Measurements from ENCODE around the gene TEC.

Gene TEC

DNA sequence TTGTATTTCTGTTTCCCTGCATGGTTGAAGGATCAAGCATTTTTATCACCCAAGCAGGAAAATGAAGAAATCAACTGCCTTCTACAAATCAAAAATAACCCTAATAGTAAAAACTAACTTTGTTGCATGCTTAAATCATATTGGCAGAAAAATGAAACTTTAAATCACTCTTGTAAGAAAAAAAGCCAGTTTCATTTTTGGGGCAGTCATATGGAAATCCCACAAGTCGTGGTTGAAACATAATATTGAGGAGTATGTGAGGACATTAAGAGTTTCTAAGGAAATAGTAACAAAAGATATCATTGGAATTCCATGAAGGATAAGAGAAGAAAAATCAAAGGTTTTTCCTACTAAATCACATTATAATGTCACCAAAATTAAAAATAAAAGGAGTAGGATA is 8.4 kb downstream of the TEC start:
- no peak for DNase-seq (ENCODE audit: low read depth, low spot score)
- POLR2A ChIA-PET = no interaction called here
- CTCF ChIA-PET = no interaction called here
- TF ChIP-seq, protein P1, sequence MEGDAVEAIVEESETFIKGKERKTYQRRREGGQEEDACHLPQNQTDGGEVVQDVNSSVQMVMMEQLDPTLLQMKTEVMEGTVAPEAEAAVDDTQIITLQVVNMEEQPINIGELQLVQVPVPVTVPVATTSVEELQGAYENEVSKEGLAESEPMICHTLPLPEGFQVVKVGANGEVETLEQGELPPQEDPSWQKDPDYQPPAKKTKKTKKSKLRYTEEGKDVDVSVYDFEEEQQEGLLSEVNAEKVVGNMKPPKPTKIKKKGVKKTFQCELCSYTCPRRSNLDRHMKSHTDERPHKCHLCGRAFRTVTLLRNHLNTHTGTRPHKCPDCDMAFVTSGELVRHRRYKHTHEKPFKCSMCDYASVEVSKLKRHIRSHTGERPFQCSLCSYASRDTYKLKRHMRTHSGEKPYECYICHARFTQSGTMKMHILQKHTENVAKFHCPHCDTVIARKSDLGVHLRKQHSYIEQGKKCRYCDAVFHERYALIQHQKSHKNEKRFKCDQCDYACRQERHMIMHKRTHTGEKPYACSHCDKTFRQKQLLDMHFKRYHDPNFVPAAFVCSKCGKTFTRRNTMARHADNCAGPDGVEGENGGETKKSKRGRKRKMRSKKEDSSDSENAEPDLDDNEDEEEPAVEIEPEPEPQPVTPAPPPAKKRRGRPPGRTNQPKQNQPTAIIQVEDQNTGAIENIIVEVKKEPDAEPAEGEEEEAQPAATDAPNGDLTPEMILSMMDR (IDR thresholded peaks at IDR 0.05; ENCODE audit: insufficient read depth, low read length, missing control alignments) = no peak
- H3K4me3 ChIP-seq (ENCODE audit: low read depth, low read length) = no peak overlapping the region

DNA sequence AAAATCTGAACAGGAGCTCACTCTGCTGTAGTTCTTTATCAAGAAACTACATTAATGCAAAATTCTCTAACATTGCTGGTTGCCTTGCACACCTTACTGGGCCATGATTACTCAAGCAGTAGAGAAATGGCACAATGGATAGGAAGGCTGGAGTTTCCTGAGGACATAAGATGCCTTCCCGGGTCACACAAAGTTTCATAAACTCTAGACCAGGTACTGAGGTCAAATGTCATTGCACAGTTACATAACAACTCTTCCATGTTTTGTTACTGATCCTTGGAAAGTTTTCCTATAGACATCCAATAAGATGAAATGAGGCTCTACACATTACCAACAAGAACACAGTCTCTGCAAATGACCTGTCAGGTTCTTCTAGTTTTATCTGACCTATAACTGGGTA is 9.9 kb downstream of the TEC start:
- DNase-seq (ENCODE audit: low read depth, low spot score) = no peak
- CTCF ChIA-PET = interaction anchor here (0.9 kb wide), 1 partner anchor 9 kb away, joined by 3 read pairs; no protein-coding TSS in a partner anchor
- TF ChIP-seq, protein P1 (IDR thresholded peaks at IDR 0.05; ENCODE audit: insufficient read depth, low read length, missing control alignments) = no peak
- POLR2A ChIA-PET = no interaction called here
- H3K4me3 ChIP-seq (ENCODE audit: low read depth, low read length) = no peak overlapping the region

GRCh38 chr4:48258845-48259397 is 10.7 kb downstream of the TEC start:
- H3K4me3 ChIP-seq (ENCODE audit: low read depth, low read length) = no peak overlapping the region
- TF ChIP-seq, protein P1 (IDR thresholded peaks at IDR 0.05; ENCODE audit: insufficient read depth, low read length, missing control alignments) = no peak
- no peak for DNase-seq (ENCODE audit: low read depth, low spot score)
- CTCF ChIA-PET = no interaction called here
- POLR2A ChIA-PET = no interaction called here

GRCh38 chr4:48255959-48256342 is 13.7 kb downstream of the TEC start:
- TF ChIP-seq, protein P1 (IDR thresholded peaks at IDR 0.05; ENCODE audit: insufficient read depth, low read length, missing control alignments) = no peak
- H3K4me3 ChIP-seq (ENCODE audit: low read depth, low read length) = no peak overlapping the region
- DNase-seq (ENCODE audit: low read depth, low spot score) = no peak
- ChIA-PET POLR2A (no interaction called here), CTCF (no interaction called here)

DNA sequence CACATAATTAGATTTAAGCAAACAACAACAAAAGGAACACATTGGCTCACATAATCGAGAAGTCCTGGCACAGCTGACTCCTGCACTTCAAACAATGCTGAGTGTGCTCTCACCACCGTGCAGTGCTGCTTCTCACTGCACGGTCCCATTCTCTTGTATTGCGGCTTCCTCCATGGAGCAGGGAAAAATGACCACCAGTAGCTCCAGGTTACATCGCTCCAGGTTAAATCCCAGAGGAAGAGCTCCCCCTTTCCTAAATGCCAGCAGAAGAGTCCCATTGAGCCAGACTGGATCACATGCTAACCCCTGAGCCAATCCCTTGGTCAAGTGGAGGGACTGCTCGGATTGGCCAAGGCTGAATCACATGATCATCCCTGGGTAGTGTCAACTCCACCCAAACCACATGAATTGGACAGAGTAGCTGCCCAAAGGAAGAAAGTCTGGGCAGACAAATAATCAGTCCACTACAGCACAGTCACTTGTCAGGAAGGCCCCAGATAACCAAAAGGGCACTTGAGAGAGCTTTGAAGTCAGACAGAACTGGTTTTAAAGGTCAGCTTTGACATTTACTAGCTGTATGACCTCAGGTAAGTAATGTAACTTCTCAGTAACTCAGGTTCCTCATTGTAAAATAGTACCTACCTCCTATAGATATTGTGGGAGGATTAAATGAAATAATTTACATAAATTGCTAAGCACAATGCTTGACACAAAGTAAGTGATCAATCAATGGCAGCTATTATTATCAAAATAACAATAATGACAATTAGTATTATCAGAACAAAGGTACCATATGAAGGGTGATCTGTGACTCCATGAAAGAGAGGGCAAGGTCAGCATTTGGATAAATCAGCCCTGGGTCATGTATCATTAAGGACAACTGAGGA is 14.3 kb downstream of the TEC start:
- CTCF ChIA-PET = no interaction called here
- DNase-seq (ENCODE audit: low read depth, low spot score) = no peak
- TF ChIP-seq, protein P1 (IDR thresholded peaks at IDR 0.05; ENCODE audit: insufficient read depth, low read length, missing control alignments) = no peak
- POLR2A ChIA-PET = no interaction called here
- no peak overlapping the region for H3K4me3 ChIP-seq (ENCODE audit: low read depth, low read length)

GRCh38 chr4:48254381-48255071 is 15.1 kb downstream of the TEC start:
- CTCF ChIA-PET = no interaction called here
- POLR2A ChIA-PET = no interaction called here
- peak; percentile 19 for DNase-seq (ENCODE audit: low read depth, low spot score)
- no peak overlapping the region for H3K4me3 ChIP-seq (ENCODE audit: low read depth, low read length)
- TF ChIP-seq, protein P1 (IDR thresholded peaks at IDR 0.05; ENCODE audit: insufficient read depth, low read length, missing control alignments) = no peak
